HepG2 (cell line): ENCODE measurements around the gene TENT5A. TPM values are rescaled to one million over a fixed set of nuclear protein-coding genes. Genes with fewer than 3 reads are reported as not detected.
A peak's percentile ranks its signal among the peaks of the same experiment; 100 is the strongest.

ENCODE experiments used
- BCL6 ChIP-seq: IDR thresholded peaks from 2 replicates; pipeline ENCODE4 v1.6.1; 2016; ENCODE audit warnings: missing genetic modification reagents, missing compliant biosample characterization
- DR1 ChIP-seq: sonication (generic); formaldehyde crosslinking; IDR thresholded peaks from 2 replicates; pipeline ENCODE4 v1.8.0; 2021; ENCODE audit warnings: mild to moderate bottlenecking, missing genetic modification reagents, inconsistent platforms
- EP300 ChIP-seq, 3 experiments: sonication (generic) in 1 of 3; formaldehyde crosslinking in 1 of 3; IDR thresholded peaks; 2 replicates each; pipeline versions ENCODE4 v1.5.1 to v1.6.1; 2011 to 2020; ENCODE audit warnings: low read depth in 2 of 3, low read length in 2 of 3, borderline replicate concordance in 1 of 3, improper control_type of control experiment in 1 of 3, mild to moderate bottlenecking in 1 of 3, missing genetic modification reagents in 1 of 3, moderate library complexity in 1 of 3
- FOXA3 ChIP-seq: IDR thresholded peaks from 2 replicates; pipeline ENCODE4 v1.6.1; 2016; ENCODE audit warnings: missing genetic modification reagents, missing compliant biosample characterization
- IRX3 ChIP-seq: sonication (generic); formaldehyde crosslinking; IDR thresholded peaks from 2 replicates; pipeline ENCODE4 v1.8.1; 2023; ENCODE audit warnings: mild to moderate bottlenecking, low read depth, missing genetic modification reagents, borderline replicate concordance
- JUN ChIP-seq: sonication (generic); formaldehyde crosslinking; IDR thresholded peaks from 2 replicates; pipeline ENCODE4 v1.4.0; 2020; ENCODE audit warnings: mild to moderate bottlenecking, missing genetic modification reagents
- KDM6A ChIP-seq: IDR thresholded peaks from 2 replicates; pipeline ENCODE4 v1.6.1; 2016; ENCODE audit warnings: low read depth
- MAF1 ChIP-seq: sonication (generic); formaldehyde crosslinking; IDR thresholded peaks from 2 replicates; pipeline ENCODE4 v1.5.0; 2020; ENCODE audit warnings: missing genetic modification reagents, borderline replicate concordance
- MEIS1 ChIP-seq: sonication (generic); formaldehyde crosslinking; IDR thresholded peaks from 2 replicates; pipeline ENCODE4 v1.9.0; 2021; ENCODE audit warnings: mild to moderate bottlenecking, missing genetic modification reagents, moderate library complexity, borderline replicate concordance
- MTERF4 ChIP-seq: sonication (generic); formaldehyde crosslinking; IDR thresholded peaks from 2 replicates; pipeline ENCODE4 v1.8.0; 2023; ENCODE audit warnings: mild to moderate bottlenecking, missing genetic modification reagents
- RORA ChIP-seq: sonication (generic); formaldehyde crosslinking; IDR thresholded peaks from 2 replicates; pipeline ENCODE4 v1.5.0; 2020; ENCODE audit warnings: mild to moderate bottlenecking, missing genetic modification reagents, moderate library complexity
- SKIL ChIP-seq: sonication (generic); formaldehyde crosslinking; IDR thresholded peaks from 2 replicates; pipeline ENCODE4 v1.8.0; 2022; ENCODE audit warnings: missing genetic modification reagents, mild to moderate bottlenecking, moderate library complexity, borderline replicate concordance
- SP2 ChIP-seq: sonication (generic); formaldehyde crosslinking; IDR thresholded peaks from 2 replicates; pipeline ENCODE4 v1.5.1; 2020; ENCODE audit warnings: mild to moderate bottlenecking, missing genetic modification reagents
- TERF1 ChIP-seq: sonication (generic); formaldehyde crosslinking; IDR thresholded peaks from 2 replicates; pipeline ENCODE4 v1.8.0; 2022; ENCODE audit warnings: mild to moderate bottlenecking, missing genetic modification reagents, moderate library complexity
- ZFP1 ChIP-seq: IDR thresholded peaks from 2 replicates; pipeline ENCODE4 v1.6.1; 2016
- ZNF180 ChIP-seq: sonication (generic); formaldehyde crosslinking; IDR thresholded peaks from 2 replicates; pipeline ENCODE4 v1.4.0; 2020; ENCODE audit warnings: low read depth, missing genetic modification reagents, borderline replicate concordance
- ZNF326 ChIP-seq: sonication (generic); formaldehyde crosslinking; IDR thresholded peaks from 2 replicates; pipeline ENCODE4 v1.4.0; 2020; ENCODE audit warnings: missing genetic modification reagents, borderline replicate concordance
- ZNF446 ChIP-seq: sonication (generic); formaldehyde crosslinking; IDR thresholded peaks from 2 replicates; pipeline ENCODE4 v1.5.0; 2020; ENCODE audit warnings: mild to moderate bottlenecking, missing genetic modification reagents
- polyA plus RNA-seq, 8 experiments: library from polyadenylated mRNA; depleted of rRNA in 3 of 8; stranded (reverse) in 7 of 8; unstranded in 1 of 8; fragments of >200 nt; fragmentation: Illumina TruSeq in 4 of 8; extraction: Trizol in 4 of 8; gene quantifications; 2 replicates each; pipeline versions ENCODE4 v1.2.1 to v1.2.3, GENCODE V29; 2011 to 2016; ENCODE audit warnings: low read depth in 4 of 8, missing spikeins in 1 of 8, mixed read lengths in 1 of 8; ENCODE audit not compliant: insufficient read depth in 1 of 8
- total RNA-seq, 5 experiments: library from RNA; depleted of rRNA; stranded (reverse); fragments of >200 nt; fragmentation: Illumina TruSeq; extraction: Trizol; gene quantifications; 2 replicates each; pipeline ENCODE4 v1.2.3, GENCODE V29; 2016; ENCODE audit warnings: low read depth in 1 of 5
- TF ChIP-seq, protein P1 (sequence below): IDR thresholded peaks from 2 replicates; pipeline ENCODE4 v1.6.1; 2016; ENCODE audit warnings: missing compliant biosample characterization, missing genetic modification reagents, borderline replicate concordance
- TF ChIP-seq, protein P2 (sequence below): sonication (generic); formaldehyde crosslinking; IDR thresholded peaks from 2 replicates; pipeline ENCODE4 v1.4.0; 2020; ENCODE audit warnings: missing genetic modification reagents, low read depth, mild to moderate bottlenecking, borderline replicate concordance
- TF ChIP-seq, protein P3 (sequence below): sonication (generic); formaldehyde crosslinking; IDR thresholded peaks from 2 replicates; pipeline ENCODE4 v1.8.1; 2023; ENCODE audit warnings: missing genetic modification reagents, mild to moderate bottlenecking, borderline replicate concordance

TENT5A gene
- total and polyA plus RNA-seq, 2 of the 13 experiments (the other 11 are each of a cell fraction or from before 2014, with no cell fraction given), result 8.0 to 13.8 TPM

DNA sequence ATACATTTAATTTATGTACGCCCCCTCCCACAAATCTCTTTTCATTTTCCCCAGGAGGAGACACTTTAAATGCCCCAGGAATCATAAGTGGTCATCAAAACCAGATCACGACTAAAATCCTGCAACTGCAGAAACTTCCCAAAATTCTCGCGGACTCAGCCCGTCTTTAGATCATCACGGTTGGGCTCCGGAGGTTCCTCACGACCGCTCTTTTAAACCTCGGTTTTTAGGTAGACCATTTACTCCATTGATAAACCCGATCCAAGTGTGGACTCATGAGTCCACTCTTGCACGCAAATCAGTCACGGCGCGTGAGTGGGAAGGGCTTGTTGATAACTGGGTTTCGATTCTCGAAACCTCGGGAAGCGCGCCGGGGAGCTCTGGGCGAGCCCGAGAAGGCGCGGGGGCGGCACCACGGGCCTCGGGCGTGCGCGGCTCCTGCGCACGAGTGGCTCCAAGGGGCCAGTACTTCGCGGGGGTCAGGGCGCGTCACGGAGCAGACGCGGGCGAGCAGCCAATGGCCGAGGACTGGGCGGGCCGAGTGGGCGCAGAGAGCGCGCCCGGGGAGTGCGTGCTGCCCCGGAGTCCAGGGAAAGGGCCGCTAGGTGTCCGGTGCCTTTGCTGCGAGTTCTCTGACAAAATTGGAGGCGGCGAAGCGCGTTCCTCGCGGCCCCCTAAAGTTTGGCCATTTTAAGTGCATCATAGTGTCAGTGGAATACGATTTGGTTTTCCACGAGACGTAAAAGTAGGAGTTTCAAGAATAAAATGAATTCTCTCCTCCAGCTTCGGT is 635 bp upstream of the TENT5A start (continued):
- TF ChIP-seq, protein P1, sequence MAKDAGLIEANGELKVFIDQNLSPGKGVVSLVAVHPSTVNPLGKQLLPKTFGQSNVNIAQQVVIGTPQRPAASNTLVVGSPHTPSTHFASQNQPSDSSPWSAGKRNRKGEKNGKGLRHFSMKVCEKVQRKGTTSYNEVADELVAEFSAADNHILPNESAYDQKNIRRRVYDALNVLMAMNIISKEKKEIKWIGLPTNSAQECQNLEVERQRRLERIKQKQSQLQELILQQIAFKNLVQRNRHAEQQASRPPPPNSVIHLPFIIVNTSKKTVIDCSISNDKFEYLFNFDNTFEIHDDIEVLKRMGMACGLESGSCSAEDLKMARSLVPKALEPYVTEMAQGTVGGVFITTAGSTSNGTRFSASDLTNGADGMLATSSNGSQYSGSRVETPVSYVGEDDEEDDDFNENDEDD (CRISPR knock-in tag), result peak; percentile 88; the same call in 1 of the 2 replicates
- TF ChIP-seq FOXA3 (CRISPR knock-in tag) (peak; percentile 39; the same call in 1 of the 2 replicates), ZFP1 (no peak; the same call in 1 of the 2 replicates), ZNF180 (CRISPR knock-in tag) (peak; percentile 31; the same call in 1 of the 2 replicates), JUN (peak; percentile 60; the same call in 1 of the 2 replicates), IRX3 (no peak), SKIL (CRISPR knock-in tag) (no peak; the same call in 1 of the 2 replicates), MAF1 (0 out of 2 replicates have a peak, but pooled peaks have one; percentile 51), RORA (CRISPR knock-in tag) (no peak), ZNF446 (CRISPR knock-in tag) (peak; percentile 86), EP300 (IDR thresholded peaks at IDR 0.05; ENCODE audit: low read depth in 2 of 2, low read length in 2 of 2) (no peak), EP300 (CRISPR knock-in tag; IDR thresholded peaks at IDR 0.05; ENCODE audit: borderline replicate concordance) (peak; percentile 64; the same call in 1 of the 2 replicates), MTERF4 (CRISPR knock-in tag) (peak; percentile 86; the same call in 1 of the 2 replicates), DR1 (peak; percentile 67), BCL6 (CRISPR knock-in tag) (peak; percentile 35), ZNF326 (CRISPR knock-in tag) (no peak), TERF1 (CRISPR knock-in tag) (0 out of 2 replicates have a peak, but pooled peaks have one; percentile 80), MEIS1 (CRISPR knock-in tag) (peak; percentile 75), KDM6A (no peak), SP2 (peak; percentile 74; the same call in 1 of the 2 replicates)
- TF ChIP-seq, protein P2, sequence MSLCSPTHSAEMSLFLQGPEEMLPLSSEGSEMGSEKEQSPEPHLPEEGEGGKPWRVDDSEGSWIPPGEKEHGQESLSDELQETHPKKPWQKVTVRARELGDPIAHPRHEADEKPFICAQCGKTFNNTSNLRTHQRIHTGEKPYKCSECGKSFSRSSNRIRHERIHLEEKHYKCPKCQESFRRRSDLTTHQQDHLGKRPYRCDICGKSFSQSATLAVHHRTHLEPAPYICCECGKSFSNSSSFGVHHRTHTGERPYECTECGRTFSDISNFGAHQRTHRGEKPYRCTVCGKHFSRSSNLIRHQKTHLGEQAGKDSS, result peak; percentile 59; the same call in 1 of the 2 replicates
- TF ChIP-seq, protein P3, sequence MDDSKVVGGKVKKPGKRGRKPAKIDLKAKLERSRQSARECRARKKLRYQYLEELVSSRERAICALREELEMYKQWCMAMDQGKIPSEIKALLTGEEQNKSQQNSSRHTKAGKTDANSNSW (CRISPR knock-in tag), result no peak
